MM.1S (cell line): ENCODE measurements around the gene PXT1.

Experiments
- DNase-seq: peaks from one replicate; pipeline ENCODE4 v3.0.0-alpha.2; 2015
- H2AFZ ChIP-seq: fragments of 300-600 bp; sonication (generic); 2 replicates; pipeline ENCODE4 v1.6.0; 2016; ENCODE audit warnings: antibody characterized with exemption, low read length
- H3F3A ChIP-seq: fragments of 300-600 bp; sonication (generic); 2 replicates; pipeline ENCODE4 v1.6.1; 2016; ENCODE audit warnings: mild to moderate bottlenecking, antibody characterized with exemption, low read length, moderate library complexity, mixed read lengths; ENCODE audit not compliant: insufficient read depth
- H3K27ac ChIP-seq: fragments of 300-600 bp; sonication (generic); 2 replicates; pipeline ENCODE4 v1.5.1; 2016; ENCODE audit warnings: mild to moderate bottlenecking, low read length
- H3K27me3 ChIP-seq: fragments of 300-600 bp; sonication (generic); replicated peaks from 2 replicates; pipeline ENCODE4 v1.6.0; 2016; ENCODE audit warnings: low read length; ENCODE audit not compliant: insufficient read depth
- H3K36me3 ChIP-seq: fragments of 300-600 bp; sonication (generic); replicated peaks from 2 replicates; pipeline ENCODE4 v1.6.1; 2016; ENCODE audit warnings: mild to moderate bottlenecking, low read length, mixed read lengths; ENCODE audit not compliant: insufficient read depth
- H3K4me1 ChIP-seq: fragments of 300-600 bp; sonication (generic); 2 replicates; pipeline ENCODE4 v1.6.1; 2016; ENCODE audit warnings: low read length, mixed read lengths
- H3K4me2 ChIP-seq: fragments of 300-600 bp; sonication (generic); 2 replicates; pipeline ENCODE4 v1.6.0; 2016; ENCODE audit warnings: low read depth, low read length
- H3K4me3 ChIP-seq: fragments of 300-600 bp; sonication (generic); 2 replicates; pipeline ENCODE4 v1.5.1; 2016; ENCODE audit warnings: low read length, mixed read lengths
- H3K79me2 ChIP-seq: fragments of 300-600 bp; sonication (generic); 2 replicates; pipeline ENCODE4 v1.6.1; 2016; ENCODE audit warnings: mixed run types, low read length, mixed read lengths
- H3K9ac ChIP-seq: fragments of 300-600 bp; sonication (generic); 2 replicates; pipeline ENCODE4 v1.6.1; 2016; ENCODE audit warnings: low read length, mixed read lengths
- H3K9me2 ChIP-seq: fragments of 300-600 bp; sonication (generic); replicated peaks from 2 replicates; pipeline ENCODE4 v1.6.1; 2016; ENCODE audit warnings: mild to moderate bottlenecking, low read length, mixed read lengths; ENCODE audit not compliant: insufficient read depth
- H3K9me3 ChIP-seq: fragments of 300-600 bp; sonication (generic); replicated peaks from 2 replicates; pipeline ENCODE4 v1.6.1; 2016; ENCODE audit warnings: mild to moderate bottlenecking, low read length, mixed read lengths; ENCODE audit not compliant: insufficient read depth
- H4K20me1 ChIP-seq: fragments of 300-600 bp; sonication (generic); 2 replicates; pipeline ENCODE4 v1.6.1; 2016; ENCODE audit warnings: mild to moderate bottlenecking, low read length, moderate library complexity, mixed read lengths; ENCODE audit not compliant: insufficient read depth
- EZH2 ChIP-seq: fragments of 300-600 bp; sonication (generic); optimal IDR thresholded peaks from 2 replicates; pipeline ENCODE3; 2017; ENCODE audit warnings: low read depth, mild to moderate bottlenecking, antibody characterized with exemption, low read length, mixed read lengths
- EZH2phosphoT487 ChIP-seq: fragments of 300-600 bp; sonication (generic); IDR thresholded peaks from 2 replicates; pipeline ENCODE4 v1.6.1; 2018; ENCODE audit warnings: antibody characterized with exemption, low read length
- TF ChIP-seq, protein P1 (sequence below): fragments of 300-600 bp; sonication (generic); IDR thresholded peaks from 2 replicates; pipeline ENCODE4 v1.5.1; 2016; ENCODE audit warnings: antibody characterized with exemption, low read length, mixed read lengths

PXT1 gene

DNA sequence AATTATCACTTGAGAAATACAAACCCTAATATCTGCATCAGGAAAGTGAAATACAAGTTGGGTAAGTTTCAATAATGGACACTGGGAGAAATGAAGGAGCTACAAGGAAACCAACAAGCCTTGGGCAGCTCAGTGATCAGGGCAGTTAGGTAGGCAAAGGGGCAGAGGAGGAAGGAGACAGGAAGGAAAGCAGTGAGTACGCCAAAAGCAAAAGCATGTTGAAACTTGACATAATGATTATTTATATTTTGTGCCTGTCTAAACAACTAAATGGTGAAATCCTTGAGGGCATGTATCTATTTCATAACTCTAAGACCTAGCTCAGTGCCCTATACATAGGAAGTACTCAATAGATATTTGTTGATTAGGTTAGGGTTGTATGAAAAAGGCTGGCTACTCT, 23.3 kb downstream of the PXT1 start:
- Histone ChIP-seq H3K4me1 (peaks cover 11% of the 10 kb centered on the region; the same call in 1 of the 2 replicates), H3K36me3 (no peaks in the 10 kb centered on the region), H3K9me3 (no peaks in the 10 kb centered on the region), H3K79me2 (no peaks in the 10 kb centered on the region), H3F3A (no peaks in the 10 kb centered on the region), H3K4me3 (no peak overlapping the region), H3K27ac (no peak overlapping the region), H3K4me2 (no peak overlapping the region), H3K27me3 (no peaks in the 10 kb centered on the region), H3K9ac (no peak overlapping the region), H2AFZ (no peak overlapping the region), H4K20me1 (no peaks in the 10 kb centered on the region), H3K9me2 (no peaks in the 10 kb centered on the region)
- DNase-seq = no peak
- TF ChIP-seq EZH2phosphoT487 = no peak
- TF ChIP-seq EZH2 = no peak
- TF ChIP-seq, protein P1, sequence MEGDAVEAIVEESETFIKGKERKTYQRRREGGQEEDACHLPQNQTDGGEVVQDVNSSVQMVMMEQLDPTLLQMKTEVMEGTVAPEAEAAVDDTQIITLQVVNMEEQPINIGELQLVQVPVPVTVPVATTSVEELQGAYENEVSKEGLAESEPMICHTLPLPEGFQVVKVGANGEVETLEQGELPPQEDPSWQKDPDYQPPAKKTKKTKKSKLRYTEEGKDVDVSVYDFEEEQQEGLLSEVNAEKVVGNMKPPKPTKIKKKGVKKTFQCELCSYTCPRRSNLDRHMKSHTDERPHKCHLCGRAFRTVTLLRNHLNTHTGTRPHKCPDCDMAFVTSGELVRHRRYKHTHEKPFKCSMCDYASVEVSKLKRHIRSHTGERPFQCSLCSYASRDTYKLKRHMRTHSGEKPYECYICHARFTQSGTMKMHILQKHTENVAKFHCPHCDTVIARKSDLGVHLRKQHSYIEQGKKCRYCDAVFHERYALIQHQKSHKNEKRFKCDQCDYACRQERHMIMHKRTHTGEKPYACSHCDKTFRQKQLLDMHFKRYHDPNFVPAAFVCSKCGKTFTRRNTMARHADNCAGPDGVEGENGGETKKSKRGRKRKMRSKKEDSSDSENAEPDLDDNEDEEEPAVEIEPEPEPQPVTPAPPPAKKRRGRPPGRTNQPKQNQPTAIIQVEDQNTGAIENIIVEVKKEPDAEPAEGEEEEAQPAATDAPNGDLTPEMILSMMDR = no peak

GRCh38 chr6:36418558-36418957, 24.1 kb downstream of the PXT1 start:
- TF ChIP-seq EZH2phosphoT487 = no peak
- TF ChIP-seq EZH2 = no peak
- TF ChIP-seq, protein P1 = no peak
- Histone ChIP-seq H3K4me3 (no peak overlapping the region), H3K79me2 (no peaks in the 10 kb centered on the region), H3K9ac (no peak overlapping the region), H2AFZ (no peak overlapping the region), H3K9me2 (no peaks in the 10 kb centered on the region), H3F3A (no peaks in the 10 kb centered on the region), H3K27me3 (no peaks in the 10 kb centered on the region), H3K36me3 (no peaks in the 10 kb centered on the region), H3K9me3 (no peaks in the 10 kb centered on the region), H3K27ac (no peak overlapping the region), H3K4me1 (peaks cover 6% of the 10 kb centered on the region; the same call in 1 of the 2 replicates), H4K20me1 (no peaks in the 10 kb centered on the region), H3K4me2 (no peak overlapping the region)
- no peak for DNase-seq

DNA sequence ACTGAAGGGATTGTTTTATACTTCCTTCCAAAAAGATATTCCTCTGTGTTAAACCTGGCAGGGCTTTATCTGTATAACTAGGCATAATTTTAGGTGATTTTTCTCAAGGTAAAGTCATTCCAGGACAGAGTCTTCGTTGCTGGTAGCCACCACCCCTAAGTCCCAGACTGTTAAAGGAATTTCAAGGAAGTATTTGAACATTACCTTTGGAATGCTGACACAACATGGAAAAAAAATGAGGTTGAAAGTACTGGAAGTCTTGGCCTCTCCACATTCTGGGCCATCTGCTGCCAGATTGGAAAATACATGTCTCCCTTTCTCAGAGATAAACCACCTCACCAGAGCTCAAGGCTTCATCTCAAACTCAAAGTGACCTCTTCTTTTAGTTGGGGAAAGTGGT, 28.2 kb downstream of the PXT1 start:
- H2AFZ ChIP-seq = no peak overlapping the region
- TF ChIP-seq EZH2phosphoT487 (no peak), EZH2 (no peak)
- TF ChIP-seq, protein P1 = no peak
- H3K27me3 ChIP-seq = no peaks in the 10 kb centered on the region
- H3K9me2 ChIP-seq = no peaks in the 10 kb centered on the region
- H4K20me1 ChIP-seq = no peaks in the 10 kb centered on the region
- no peaks in the 10 kb centered on the region for H3K9me3 ChIP-seq
- no peak overlapping the region for H3K4me3 ChIP-seq
- no peaks in the 10 kb centered on the region for H3K36me3 ChIP-seq
- H3K27ac ChIP-seq = no peak overlapping the region
- DNase-seq = no peak
- H3K4me1 ChIP-seq = no peaks in the 10 kb centered on the region
- no peaks in the 10 kb centered on the region for H3K79me2 ChIP-seq
- no peak overlapping the region for H3K9ac ChIP-seq
- no peaks in the 10 kb centered on the region for H3F3A ChIP-seq
- no peak overlapping the region for H3K4me2 ChIP-seq
